RCC 7860 (cell line): ENCODE results near the gene CNPY4.

Source experiments
- DNase-seq: peaks from one replicate; pipeline ENCODE4 v3.0.0-alpha.2; 2015; ENCODE audit warnings: low spot score
- FAIRE-seq: peaks from 2 replicates; lab custom pipeline; 2012; peaks lifted over from hg19 to GRCh38; lab: Jason Lieb, UNC

The CNPY4 gene

GRCh38 chr7:100090527-100091410, 28.7 kb upstream of the CNPY4 start:
- no peak for FAIRE-seq
- DNase-seq = peak; percentile 67

- DNase-seq (peak; percentile 15), FAIRE-seq (no peak)
Measured at GRCh38 chr7:100091411-100092181, 27.8 kb upstream of the CNPY4 start.

GRCh38 chr7:100093054-100093453, 26.4 kb upstream of the CNPY4 start:
- DNase-seq (no peak), FAIRE-seq (no peak)

- FAIRE-seq = no peak
- no peak for DNase-seq
Measured at GRCh38 chr7:100093498-100093897, 25.9 kb upstream of the CNPY4 start.

GRCh38 chr7:100093925-100094486, 25.4 kb upstream of the CNPY4 start:
- FAIRE-seq (no peak), DNase-seq (no peak)

GRCh38 chr7:100095289-100095688, 24.1 kb upstream of the CNPY4 start:
- FAIRE-seq (no peak), DNase-seq (no peak)

- FAIRE-seq = no peak
- DNase-seq = no peak
Measured at GRCh38 chr7:100095704-100096103, 23.7 kb upstream of the CNPY4 start.

- FAIRE-seq (no peak), DNase-seq (no peak)
Measured at GRCh38 chr7:100098913-100099312, 20.5 kb upstream of the CNPY4 start.

GRCh38 chr7:100099452-100099851, 20.0 kb upstream of the CNPY4 start:
- FAIRE-seq = no peak
- no peak for DNase-seq

- DNase-seq = peak; percentile 82
- FAIRE-seq = no peak
Measured at GRCh38 chr7:100100420-100101015, 18.9 kb upstream of the CNPY4 start.

GRCh38 chr7:100101016-100101862, 18.2 kb upstream of the CNPY4 start, which contains the start of the genes AP4M1 and MCM7:
TSS of gene AP4M1 (plus strand) at chr7:100101643. CDS start at chr7:100101715, 72 bp downstream.
TSS of gene MCM7 (minus strand) at chr7:100101397. CDS start at chr7:100101294, 103 bp downstream.
- DNase-seq (peak; percentile 99), FAIRE-seq (peak; percentile 88)

GRCh38 chr7:100102950-100103840, 16.2 kb upstream of the CNPY4 start:
- DNase-seq = peak; percentile 100

GRCh38 chr7:100105534-100105933, 13.9 kb upstream of the CNPY4 start:
- no peak for FAIRE-seq
- no peak for DNase-seq

More at GRCh38 chr7:100102950-100103840, 16.2 kb upstream of the CNPY4 start:
- peak; percentile 99 for FAIRE-seq

GRCh38 chr7:100106633-100107032, 12.8 kb upstream of the CNPY4 start:
- DNase-seq (no peak), FAIRE-seq (no peak)

- no peak for DNase-seq
- no peak for FAIRE-seq
Measured at GRCh38 chr7:100107125-100107737, 12.2 kb upstream of the CNPY4 start.

GRCh38 chr7:100107890-100108289, 11.5 kb upstream of the CNPY4 start:
- DNase-seq (no peak), FAIRE-seq (no peak)

- DNase-seq = no peak
- FAIRE-seq = no peak
Measured at GRCh38 chr7:100109521-100110163, 9.8 kb upstream of the CNPY4 start.

- FAIRE-seq (no peak), DNase-seq (no peak)
Measured at GRCh38 chr7:100111156-100111555, 8.3 kb upstream of the CNPY4 start.
